Gastrocnemius medialis (tissue), 4 donors: ENCODE results near the gene TACR1. TPM values are rescaled to one million over a fixed set of nuclear protein-coding genes. Genes with fewer than 3 reads are reported as not detected.

Experiments used
- ATAC-seq, 2 donors: fragments of 150-250 bp; one replicate each; pipeline ENCODE4 v1.9.1; 2016
- DNase-seq, 2 donors: peaks; one replicate each; pipeline ENCODE4 v3.0.0-alpha.2; 2019
- H3K27ac ChIP-seq, 4 donors: fragments of 200-600 bp; sonication (generic); 1 replicate in 1 of 4; 2 replicates in 3 of 4; pipeline ENCODE4 v1.5.1; 2016 to 2018; ENCODE audit warnings: mild to moderate bottlenecking in 2 of 4, moderate library complexity in 1 of 4
- H3K27me3 ChIP-seq, 3 donors: fragments of 200-600 bp; sonication (generic) in 2 of 3; 1 replicate in 1 of 3; 2 replicates in 2 of 3; pipeline versions ENCODE4 v1.5.1 to v1.6.0; 2016 to 2019; ENCODE audit warnings: mild to moderate bottlenecking in 1 of 3, moderate library complexity in 1 of 3
- H3K36me3 ChIP-seq, 2 donors: fragments of 200-600 bp; sonication (generic) in 1 of 2; one replicate each; pipeline ENCODE4 v1.5.1; 2017 to 2018
- H3K4me1 ChIP-seq, 2 donors: fragments of 200-600 bp; sonication (generic) in 1 of 2; one replicate each; pipeline ENCODE4 v1.5.1; 2016 to 2017; ENCODE audit warnings: mild to moderate bottlenecking in 2 of 2
- H3K4me3 ChIP-seq, 4 donors: fragments of 200-600 bp; sonication (generic) in 3 of 4; 1 replicate in 1 of 4; 2 replicates in 3 of 4; pipeline ENCODE4 v1.5.1; 2016 to 2019; ENCODE audit warnings: mild to moderate bottlenecking in 2 of 4
- H3K9me3 ChIP-seq, 3 donors: fragments of 200-600 bp; sonication (generic) in 2 of 3; 1 replicate in 1 of 3; 2 replicates in 2 of 3; pipeline ENCODE4 v1.5.1; 2016 to 2019
- CTCF ChIP-seq, 5 experiments: fragments of 450-650 bp in 3 of 5; fragments of 200-600 bp in 2 of 5; sonication (generic) in 2 of 5; IDR thresholded peaks in 4 of 5; conservative IDR thresholded peaks in 1 of 5; 1 replicate in 4 of 5; 2 replicates in 1 of 5; pipeline ENCODE4 v1.5.1; 2016 to 2019; ENCODE audit warnings: antibody characterized with exemption in 5 of 5, mild to moderate bottlenecking in 3 of 5, moderate library complexity in 3 of 5
- POLR2A ChIP-seq, 2 donors: fragments of 450-650 bp; IDR thresholded peaks; one replicate each; pipeline ENCODE4 v1.6.1; 2017; ENCODE audit warnings: antibody characterized with exemption in 2 of 2, mild to moderate bottlenecking in 2 of 2, moderate library complexity in 2 of 2
- in situ Hi-C, 4 donors: fragments of 200-750 bp; cut with MboI; loops; one replicate each; pipeline versions ENCODE4 v1.15.0 to v1.8.0; 2017; ENCODE audit warnings: low sequenced_read_pairs in 4 of 4
- intact Hi-C: fragments of 100-400 bp; cut with DNase I; formaldehyde crosslinking; loops from one replicate; pipeline ENCODE4 v1.15.1; 2023; ENCODE audit warnings: low total_unique reads
- total RNA-seq, 4 donors: library from RNA; depleted of rRNA; stranded (reverse); fragments of >200 nt; gene quantifications; one replicate each; pipeline versions ENCODE4 v1.1.0 to v1.2.3, GENCODE V29; 2016

Gene TACR1
- total RNA-seq, 4 donors from 2014 or later: 0.07 to 0.42 (median 0.19) TPM

DNA sequence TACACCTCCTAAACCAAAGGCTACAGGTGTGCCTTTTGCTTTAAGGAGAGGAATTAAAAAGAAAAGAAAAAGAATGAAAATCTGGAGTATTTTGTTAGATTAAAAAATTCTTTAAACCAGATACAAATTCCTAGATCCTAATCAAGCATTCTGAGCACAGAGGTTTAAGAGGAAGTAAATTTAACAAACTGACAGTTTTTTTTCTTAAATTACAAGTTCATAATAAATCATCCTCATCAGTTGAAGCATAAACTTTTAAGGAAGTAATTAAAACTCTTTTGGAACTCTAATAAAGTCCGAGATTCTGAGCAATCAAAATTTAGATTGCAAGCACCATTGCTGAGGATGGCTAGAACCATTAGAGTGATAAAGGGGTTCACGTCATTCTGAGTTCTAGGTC is 165.8 kb downstream of the TACR1 start:
- Histone ChIP-seq H3K4me3 (no peak overlapping the region), H3K9me3 (no peaks in the 10 kb centered on the region), H3K4me1 (peaks cover 0 to 11% of the 10 kb centered on the region in 2 donors), H3K27me3 (no peaks in the 10 kb centered on the region), H3K27ac (no peak overlapping the region), H3K36me3 (no peaks in the 10 kb centered on the region)
- in situ Hi-C loops (no loop called here), intact Hi-C loops (no loop called here)
- TF ChIP-seq POLR2A (IDR thresholded peaks at IDR 0.05): no peak
- no peak for TF ChIP-seq CTCF (IDR thresholded peaks at IDR 0.05 in 4 of 5, conservative IDR thresholded peaks at IDR 0.05 in 1 of 5)
- ATAC-seq: no peak
- DNase-seq: no peak

DNA sequence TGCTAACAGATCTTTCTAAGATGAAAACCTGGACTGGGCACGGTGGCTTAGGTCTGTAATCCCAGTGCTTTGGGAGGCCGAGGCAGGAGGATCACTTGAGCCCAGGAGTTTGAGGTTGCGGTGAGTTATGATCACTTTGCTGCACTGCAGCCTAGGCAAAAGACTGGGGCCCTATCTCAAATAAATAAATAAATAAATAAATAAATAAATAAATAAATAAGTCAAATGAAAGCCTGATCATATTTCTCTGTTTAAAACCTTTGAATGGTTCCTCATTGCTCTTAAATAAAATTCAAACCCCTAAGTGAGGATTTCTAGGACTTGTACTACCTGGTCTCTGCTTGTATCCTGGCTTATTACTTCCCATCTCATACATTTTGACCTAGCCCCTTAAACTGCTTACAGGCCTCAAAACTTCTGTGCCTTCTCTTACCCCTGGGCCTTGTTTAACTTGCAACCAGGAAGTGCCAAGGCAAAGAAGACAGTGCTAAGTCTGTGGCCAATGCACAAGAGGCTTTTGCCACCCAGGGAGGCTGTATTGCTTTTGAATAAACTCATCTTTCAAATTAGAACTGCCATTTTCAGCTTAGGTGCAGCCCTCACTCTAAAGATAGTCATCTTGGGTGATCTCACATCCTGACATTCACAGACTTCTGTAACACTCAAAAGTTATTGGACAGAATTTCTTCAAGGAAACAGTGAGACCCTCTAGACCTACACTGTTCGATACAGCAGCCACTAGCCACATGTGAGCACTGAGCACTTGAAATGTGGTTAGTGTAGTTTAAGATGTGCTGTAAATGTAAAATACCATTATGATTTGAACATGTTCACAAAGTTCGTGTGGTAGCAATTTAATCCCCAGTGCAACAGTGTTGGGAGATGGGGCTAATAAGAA is 167.2 kb downstream of the TACR1 start:
- TF ChIP-seq CTCF (IDR thresholded peaks at IDR 0.05 in 4 of 5, conservative IDR thresholded peaks at IDR 0.05 in 1 of 5) (no peak), POLR2A (IDR thresholded peaks at IDR 0.05) (no peak)
- in situ Hi-C loops (no loop called here), intact Hi-C loops (no loop called here)
- Histone ChIP-seq H3K36me3 (no peaks in the 10 kb centered on the region), H3K4me3 (no peak overlapping the region), H3K4me1 (peaks cover 0 to 11% of the 10 kb centered on the region in 2 donors), H3K27ac (no peak overlapping the region), H3K27me3 (no peaks in the 10 kb centered on the region), H3K9me3 (no peaks in the 10 kb centered on the region)
- DNase-seq (no peak), ATAC-seq (no peak)

- no peaks in the 10 kb centered on the region for H3K36me3 ChIP-seq
- TF ChIP-seq POLR2A (IDR thresholded peaks at IDR 0.05) (no peak), CTCF (IDR thresholded peaks at IDR 0.05 in 4 of 5, conservative IDR thresholded peaks at IDR 0.05 in 1 of 5) (no peak)
- intact Hi-C loops: no loop called here
- DNase-seq (no peak), ATAC-seq (no peak)
- in situ Hi-C loops: no loop called here
- H3K27me3 ChIP-seq: no peaks in the 10 kb centered on the region
- no peak overlapping the region for H3K27ac ChIP-seq
- peaks cover 0 to 11% of the 10 kb centered on the region in 2 donors for H3K4me1 ChIP-seq
- H3K4me3 ChIP-seq: no peak overlapping the region
- H3K9me3 ChIP-seq: no peaks in the 10 kb centered on the region
Measured at GRCh38 chr2:75031171-75031570, 168.1 kb downstream of the TACR1 start.

DNA sequence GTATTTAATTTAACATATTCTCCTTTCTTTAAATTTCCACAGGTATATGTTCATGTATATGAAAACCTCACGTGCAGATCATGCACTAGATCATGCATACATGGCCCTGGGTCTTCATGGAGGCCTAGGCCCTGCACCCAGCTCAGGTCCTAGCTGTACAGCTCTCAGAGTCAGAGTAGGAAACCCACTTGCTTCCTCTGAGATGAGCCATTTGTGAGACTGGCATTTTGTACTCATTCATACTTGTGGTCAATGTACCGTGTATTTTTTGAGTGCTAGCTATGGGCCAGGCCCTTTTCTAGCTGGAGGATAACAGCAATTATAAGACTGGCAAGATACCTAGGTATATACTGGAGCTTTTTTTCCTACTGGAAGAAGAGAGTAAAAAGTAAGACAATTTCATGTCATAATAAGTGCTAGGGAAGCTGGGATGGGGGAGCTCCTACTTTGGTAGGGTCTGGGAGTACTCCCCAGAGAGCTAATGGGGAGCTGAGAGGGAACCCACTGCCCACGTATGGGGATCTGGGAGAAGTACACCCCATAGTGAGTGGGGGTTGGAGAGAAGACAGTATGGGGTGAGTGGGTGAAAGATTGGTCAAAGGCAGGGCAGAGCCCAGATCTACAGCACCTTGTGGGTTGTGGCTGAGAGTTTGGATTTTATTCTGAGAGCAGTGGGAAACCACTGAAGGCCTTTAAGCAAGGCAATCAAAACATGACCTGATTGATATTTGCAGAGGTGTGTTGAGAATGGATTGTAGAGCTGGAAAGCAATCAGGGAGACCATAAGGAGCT is 168.9 kb downstream of the TACR1 start:
- Histone ChIP-seq H3K9me3 (no peaks in the 10 kb centered on the region), H3K27me3 (no peaks in the 10 kb centered on the region), H3K4me3 (no peak overlapping the region), H3K27ac (no peak overlapping the region), H3K4me1 (peaks cover 0 to 6% of the 10 kb centered on the region in 2 donors), H3K36me3 (no peaks in the 10 kb centered on the region)
- in situ Hi-C loops: no loop called here
- DNase-seq (no peak), ATAC-seq (no peak)
- intact Hi-C loops: no loop called here
- TF ChIP-seq POLR2A (IDR thresholded peaks at IDR 0.05) (no peak), CTCF (IDR thresholded peaks at IDR 0.05 in 4 of 5, conservative IDR thresholded peaks at IDR 0.05 in 1 of 5) (no peak)
